ENCODE results near the gene SSR1.
"Not testable (repeated sequence)": the region's sequence is repeated elsewhere in the genome, so short reads cannot be mapped to it uniquely, and the experiment has no call there.

SSR1 gene

GRCh38 chr6:7328243-7328642 lies 15.2 kb upstream of the SSR1 start:
- TF ChIP-seq, protein P1, sequence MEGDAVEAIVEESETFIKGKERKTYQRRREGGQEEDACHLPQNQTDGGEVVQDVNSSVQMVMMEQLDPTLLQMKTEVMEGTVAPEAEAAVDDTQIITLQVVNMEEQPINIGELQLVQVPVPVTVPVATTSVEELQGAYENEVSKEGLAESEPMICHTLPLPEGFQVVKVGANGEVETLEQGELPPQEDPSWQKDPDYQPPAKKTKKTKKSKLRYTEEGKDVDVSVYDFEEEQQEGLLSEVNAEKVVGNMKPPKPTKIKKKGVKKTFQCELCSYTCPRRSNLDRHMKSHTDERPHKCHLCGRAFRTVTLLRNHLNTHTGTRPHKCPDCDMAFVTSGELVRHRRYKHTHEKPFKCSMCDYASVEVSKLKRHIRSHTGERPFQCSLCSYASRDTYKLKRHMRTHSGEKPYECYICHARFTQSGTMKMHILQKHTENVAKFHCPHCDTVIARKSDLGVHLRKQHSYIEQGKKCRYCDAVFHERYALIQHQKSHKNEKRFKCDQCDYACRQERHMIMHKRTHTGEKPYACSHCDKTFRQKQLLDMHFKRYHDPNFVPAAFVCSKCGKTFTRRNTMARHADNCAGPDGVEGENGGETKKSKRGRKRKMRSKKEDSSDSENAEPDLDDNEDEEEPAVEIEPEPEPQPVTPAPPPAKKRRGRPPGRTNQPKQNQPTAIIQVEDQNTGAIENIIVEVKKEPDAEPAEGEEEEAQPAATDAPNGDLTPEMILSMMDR (IDR thresholded peaks at IDR 0.05; ENCODE audit: control insufficient read depth, insufficient read depth, low read depth, low read length, missing control alignments) = no peak
- no peak overlapping the region for H3K4me3 ChIP-seq (ENCODE audit: control insufficient read depth, low read depth, low read length)
- no peak for DNase-seq (ENCODE audit: low read depth)

DNA sequence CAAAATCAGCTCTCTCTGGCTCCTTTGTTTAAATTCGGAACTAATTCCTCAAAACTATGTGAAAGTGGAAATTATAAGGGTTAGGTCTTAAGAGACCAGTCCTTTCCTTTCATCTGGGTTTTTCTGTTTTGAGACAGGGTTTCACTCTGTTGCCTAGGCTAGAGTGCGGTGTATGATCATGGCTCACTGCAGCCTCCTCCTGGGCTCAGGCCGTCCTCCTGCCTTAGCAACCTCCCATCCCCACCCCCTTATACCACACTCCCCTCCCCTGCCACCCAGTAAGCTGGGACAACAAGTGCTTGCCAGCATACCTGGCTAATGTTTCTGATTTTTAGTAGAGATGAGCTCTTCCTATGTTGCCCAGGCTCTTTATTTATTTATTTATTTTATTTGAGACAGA lies 12.8 kb upstream of the SSR1 start:
- no peak for DNase-seq (ENCODE audit: low read depth)
- TF ChIP-seq, protein P1 (IDR thresholded peaks at IDR 0.05; ENCODE audit: control insufficient read depth, insufficient read depth, low read depth, low read length, missing control alignments) = no peak
- H3K4me3 ChIP-seq (ENCODE audit: control insufficient read depth, low read depth, low read length) = no peak overlapping the region

DNA sequence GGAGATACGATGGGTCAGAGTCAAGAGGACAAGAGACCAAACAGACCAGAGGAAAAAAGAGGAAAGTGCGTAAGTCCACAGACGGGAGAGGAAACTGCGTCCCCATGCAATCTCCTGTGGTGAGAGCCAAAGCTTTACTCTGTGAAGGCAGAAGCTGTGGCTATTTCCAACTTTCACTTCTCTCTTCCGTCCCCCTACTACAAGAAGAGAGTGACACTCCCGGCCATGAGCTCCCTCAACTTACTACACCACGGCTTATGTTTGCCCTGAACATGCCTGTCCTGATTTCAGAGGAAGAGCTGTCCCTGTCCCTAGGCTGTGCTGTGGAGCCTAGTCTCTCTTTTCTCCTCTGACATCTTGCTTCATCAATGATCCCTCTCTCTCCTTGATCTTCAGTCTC lies 11.5 kb upstream of the SSR1 start:
- no peak overlapping the region for H3K4me3 ChIP-seq (ENCODE audit: control insufficient read depth, low read depth, low read length)
- no peak for DNase-seq (ENCODE audit: low read depth)
- TF ChIP-seq, protein P1 (IDR thresholded peaks at IDR 0.05; ENCODE audit: control insufficient read depth, insufficient read depth, low read depth, low read length, missing control alignments) = no peak

DNA sequence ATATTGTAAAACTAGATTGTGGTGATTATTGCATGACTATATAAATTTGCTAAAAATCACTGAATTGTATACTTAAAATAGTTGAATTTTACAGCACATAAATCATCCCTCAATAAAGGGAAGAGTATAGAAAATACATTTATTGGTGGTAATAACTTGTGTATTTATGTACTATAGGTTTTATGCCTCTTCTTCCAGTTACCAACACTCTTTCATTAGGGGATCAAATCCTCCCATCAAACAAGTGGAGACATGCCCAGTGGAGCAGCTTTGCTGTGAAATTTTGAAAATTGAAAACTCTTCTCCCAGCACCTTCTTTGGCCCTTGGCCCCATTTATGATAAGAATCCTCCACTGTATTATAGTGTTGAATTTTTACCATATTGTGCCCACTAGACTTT lies 10.1 kb upstream of the SSR1 start:
- H3K4me3 ChIP-seq (ENCODE audit: control insufficient read depth, low read depth, low read length) = no peak overlapping the region
- TF ChIP-seq, protein P1 (IDR thresholded peaks at IDR 0.05; ENCODE audit: control insufficient read depth, insufficient read depth, low read depth, low read length, missing control alignments) = no peak
- DNase-seq (ENCODE audit: low read depth) = no peak

DNA sequence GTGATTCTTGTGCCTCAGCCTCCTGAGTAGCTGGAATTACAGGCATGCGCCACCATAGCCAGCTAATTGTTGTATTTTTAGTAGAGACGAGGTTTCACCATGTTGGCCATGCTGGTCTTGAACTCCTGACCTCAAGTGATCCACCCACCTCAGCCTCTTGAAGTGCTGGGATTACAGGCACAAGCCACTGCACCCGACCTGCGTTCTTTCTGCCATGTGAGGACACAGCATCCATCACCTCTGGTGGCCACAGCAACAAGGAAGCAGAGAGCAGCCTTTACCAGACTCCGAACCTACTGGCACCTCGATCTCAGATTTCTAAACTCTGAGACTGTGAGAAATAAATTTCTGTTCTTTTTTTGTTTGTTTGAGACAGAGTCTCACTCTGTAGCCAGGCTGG lies 8.9 kb upstream of the SSR1 start:
- DNase-seq (ENCODE audit: low read depth) = not testable (repeated sequence)

DNA sequence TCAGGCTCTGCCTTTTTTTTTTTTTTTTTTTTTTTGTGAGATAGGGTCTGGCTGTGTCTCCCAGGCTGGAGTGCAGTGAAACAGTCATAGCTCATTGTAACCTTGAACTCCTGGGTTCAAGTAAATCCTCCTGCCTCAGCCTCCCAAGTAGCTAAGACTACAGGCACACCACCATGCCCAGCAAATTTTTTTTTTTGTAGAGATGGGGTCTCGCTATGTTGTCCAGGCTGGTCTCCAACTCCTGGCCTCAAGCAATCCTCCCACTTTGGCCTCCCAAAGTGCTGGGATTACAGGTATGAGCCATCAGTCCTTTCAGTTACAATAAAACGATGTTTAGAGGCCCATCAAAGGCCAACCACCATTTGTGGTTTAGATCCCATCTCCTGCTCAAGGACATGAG lies 6.4 kb upstream of the SSR1 start:
- H3K4me3 ChIP-seq (ENCODE audit: control insufficient read depth, low read depth, low read length) = not testable (repeated sequence)

More for the DNA sequence above, 8.9 kb upstream of the SSR1 start:
- H3K4me3 ChIP-seq (ENCODE audit: control insufficient read depth, low read depth, low read length) = not testable (repeated sequence)

DNA sequence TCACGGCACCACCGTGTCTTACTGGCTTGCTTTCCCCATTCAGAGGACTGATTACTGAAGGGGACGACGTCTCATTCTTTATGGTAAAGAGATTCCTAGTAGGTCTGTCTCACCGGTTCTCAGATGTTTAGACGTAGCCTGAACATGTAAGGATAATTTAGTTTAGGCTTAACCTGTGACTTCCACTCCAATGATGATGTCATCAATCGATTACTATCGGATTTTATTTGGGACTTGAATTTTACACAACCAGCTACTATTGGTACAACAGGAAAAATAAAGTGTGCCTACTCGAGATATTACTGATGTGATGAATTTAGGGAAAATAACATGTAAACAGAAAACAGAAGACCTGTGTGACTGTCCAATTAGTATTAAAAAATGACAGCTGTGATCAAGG lies 4.5 kb upstream of the SSR1 start:
- H3K4me3 ChIP-seq (ENCODE audit: control insufficient read depth, low read depth, low read length) = no peak overlapping the region
- TF ChIP-seq, protein P1 (IDR thresholded peaks at IDR 0.05; ENCODE audit: control insufficient read depth, insufficient read depth, low read depth, low read length, missing control alignments) = no peak
- no peak for DNase-seq (ENCODE audit: low read depth)

More for the DNA sequence above, 6.4 kb upstream of the SSR1 start:
- not testable (repeated sequence) for DNase-seq (ENCODE audit: low read depth)

All from AG09309 (cell line).